ENCODE data around the gene TSC22D2. TPM values are rescaled to one million over a fixed set of nuclear protein-coding genes. Genes with fewer than 3 reads are reported as not detected.

Gene TSC22D2
- total RNA-seq, 1 donor from 2014 or later: 116 TPM

- H3K9ac ChIP-seq (ENCODE audit: low read length): no peak overlapping the region
- H4K20me1 ChIP-seq (ENCODE audit: insufficient read depth, low read length): no peaks in the 10 kb centered on the region
- H3K4me1 ChIP-seq (ENCODE audit: insufficient read depth, low read length): no peaks in the 10 kb centered on the region
- no peaks in the 10 kb centered on the region for H3K79me2 ChIP-seq (ENCODE audit: insufficient read depth, low read length)
- H3K4me3 Mint-ChIP-seq (ENCODE audit: unreplicated experiment): no peak overlapping the region
- H3K4me3 ChIP-seq (ENCODE audit: insufficient read depth, low read depth, low read length): no peak overlapping the region
- H3K9me3 Mint-ChIP-seq (ENCODE audit: unreplicated experiment): peaks cover 17% of the 10 kb centered on the region
- FAIRE-seq: no peak
- H3K36me3 ChIP-seq (ENCODE audit: insufficient read depth, low read length): no peaks in the 10 kb centered on the region
- no peak overlapping the region for H3K27ac ChIP-seq (ENCODE audit: low read depth, low read length)
- TF ChIP-seq CTCF (IDR thresholded peaks at IDR 0.05; ENCODE audit: insufficient read depth, low read depth, low read length): no peak
- TF ChIP-seq EZH2 (IDR thresholded peaks at IDR 0.05; ENCODE audit: insufficient read depth, low read length): no peak
- H3K4me2 ChIP-seq (ENCODE audit: low read length): no peak overlapping the region
- peaks cover 13% of the 10 kb centered on the region for H3K36me3 Mint-ChIP-seq (ENCODE audit: low read depth, unreplicated experiment)
- no peaks in the 10 kb centered on the region for H3K9me3 ChIP-seq (ENCODE audit: insufficient read depth, low read depth, low read length)
- H3K27me3 ChIP-seq (ENCODE audit: insufficient read depth, low read length): no peaks in the 10 kb centered on the region
- DNase-seq (ENCODE audit: low read depth): no peak
- H2AFZ ChIP-seq (ENCODE audit: low read depth, low read length): no peak overlapping the region
- H3K27ac Mint-ChIP-seq (ENCODE audit: unreplicated experiment): no peak overlapping the region
- no peaks in the 10 kb centered on the region for H3K27me3 Mint-ChIP-seq (ENCODE audit: low read depth, unreplicated experiment)
- no peaks in the 10 kb centered on the region for H3K4me1 Mint-ChIP-seq (ENCODE audit: low read depth, unreplicated experiment)
Measured at GRCh38 chr3:150484410-150484809, 76.3 kb downstream of the TSC22D2 start.

GRCh38 chr3:150488867-150489266 lies 80.8 kb downstream of the TSC22D2 start:
- Mint-ChIP-seq H3K4me3 (ENCODE audit: unreplicated experiment) (no peak overlapping the region), H3K9me3 (ENCODE audit: unreplicated experiment) (peaks cover 17% of the 10 kb centered on the region), H3K36me3 (ENCODE audit: low read depth, unreplicated experiment) (peaks cover 10% of the 10 kb centered on the region), H3K4me1 (ENCODE audit: low read depth, unreplicated experiment) (no peaks in the 10 kb centered on the region), H3K27me3 (ENCODE audit: low read depth, unreplicated experiment) (no peaks in the 10 kb centered on the region), H3K27ac (ENCODE audit: unreplicated experiment) (no peak overlapping the region)
- Histone ChIP-seq H3K36me3 (ENCODE audit: insufficient read depth, low read length) (no peaks in the 10 kb centered on the region), H3K4me3 (ENCODE audit: insufficient read depth, low read depth, low read length) (no peak overlapping the region), H4K20me1 (ENCODE audit: insufficient read depth, low read length) (no peaks in the 10 kb centered on the region), H3K9ac (ENCODE audit: low read length) (no peak overlapping the region), H3K9me3 (ENCODE audit: insufficient read depth, low read depth, low read length) (no peaks in the 10 kb centered on the region), H3K4me2 (ENCODE audit: low read length) (no peak overlapping the region), H3K27ac (ENCODE audit: low read depth, low read length) (no peak overlapping the region), H3K79me2 (ENCODE audit: insufficient read depth, low read length) (no peaks in the 10 kb centered on the region), H3K27me3 (ENCODE audit: insufficient read depth, low read length) (no peaks in the 10 kb centered on the region), H2AFZ (ENCODE audit: low read depth, low read length) (no peak overlapping the region), H3K4me1 (ENCODE audit: insufficient read depth, low read length) (no peaks in the 10 kb centered on the region)
- DNase-seq (ENCODE audit: low read depth) (no peak), FAIRE-seq (no peak)
- TF ChIP-seq EZH2 (IDR thresholded peaks at IDR 0.05; ENCODE audit: insufficient read depth, low read length): no peak

GRCh38 chr3:150490277-150490986 lies 82.3 kb downstream of the TSC22D2 start:
- H3K4me1 Mint-ChIP-seq (ENCODE audit: low read depth, unreplicated experiment): peaks cover 4% of the 10 kb centered on the region
- Histone ChIP-seq H3K9me3 (ENCODE audit: insufficient read depth, low read depth, low read length) (no peaks in the 10 kb centered on the region), H3K79me2 (ENCODE audit: insufficient read depth, low read length) (no peaks in the 10 kb centered on the region), H3K9ac (ENCODE audit: low read length) (no peak overlapping the region), H3K27ac (ENCODE audit: low read depth, low read length) (no peak overlapping the region), H3K4me2 (ENCODE audit: low read length) (no peak overlapping the region), H4K20me1 (ENCODE audit: insufficient read depth, low read length) (no peaks in the 10 kb centered on the region), H3K4me3 (ENCODE audit: insufficient read depth, low read depth, low read length) (no peak overlapping the region), H3K36me3 (ENCODE audit: insufficient read depth, low read length) (no peaks in the 10 kb centered on the region), H2AFZ (ENCODE audit: low read depth, low read length) (no peak overlapping the region), H3K27me3 (ENCODE audit: insufficient read depth, low read length) (no peaks in the 10 kb centered on the region), H3K4me1 (ENCODE audit: insufficient read depth, low read length) (no peaks in the 10 kb centered on the region)
- no peak overlapping the region for H3K27ac Mint-ChIP-seq (ENCODE audit: unreplicated experiment)
- H3K9me3 Mint-ChIP-seq (ENCODE audit: unreplicated experiment): peaks cover 7% of the 10 kb centered on the region
- no peak overlapping the region for H3K4me3 Mint-ChIP-seq (ENCODE audit: unreplicated experiment)
- DNase-seq (ENCODE audit: low read depth) (no peak), FAIRE-seq (no peak)
- H3K36me3 Mint-ChIP-seq (ENCODE audit: low read depth, unreplicated experiment): peaks cover 3% of the 10 kb centered on the region
- H3K27me3 Mint-ChIP-seq (ENCODE audit: low read depth, unreplicated experiment): no peaks in the 10 kb centered on the region
- TF ChIP-seq EZH2 (IDR thresholded peaks at IDR 0.05; ENCODE audit: insufficient read depth, low read length) (no peak), CTCF (IDR thresholded peaks at IDR 0.05; ENCODE audit: insufficient read depth, low read depth, low read length) (no peak)
